HG03045 (cell line): ENCODE measurements around the gene CARD19.

Experiments used
- ATAC-seq: cut with Tn5 transposase; IDR thresholded peaks from one replicate; pipeline ENCODE4 v1.9.1; 2021; ENCODE audit warnings: mild to moderate bottlenecking, moderate library complexity; ENCODE audit not compliant: unreplicated experiment

CARD19 gene

DNA sequence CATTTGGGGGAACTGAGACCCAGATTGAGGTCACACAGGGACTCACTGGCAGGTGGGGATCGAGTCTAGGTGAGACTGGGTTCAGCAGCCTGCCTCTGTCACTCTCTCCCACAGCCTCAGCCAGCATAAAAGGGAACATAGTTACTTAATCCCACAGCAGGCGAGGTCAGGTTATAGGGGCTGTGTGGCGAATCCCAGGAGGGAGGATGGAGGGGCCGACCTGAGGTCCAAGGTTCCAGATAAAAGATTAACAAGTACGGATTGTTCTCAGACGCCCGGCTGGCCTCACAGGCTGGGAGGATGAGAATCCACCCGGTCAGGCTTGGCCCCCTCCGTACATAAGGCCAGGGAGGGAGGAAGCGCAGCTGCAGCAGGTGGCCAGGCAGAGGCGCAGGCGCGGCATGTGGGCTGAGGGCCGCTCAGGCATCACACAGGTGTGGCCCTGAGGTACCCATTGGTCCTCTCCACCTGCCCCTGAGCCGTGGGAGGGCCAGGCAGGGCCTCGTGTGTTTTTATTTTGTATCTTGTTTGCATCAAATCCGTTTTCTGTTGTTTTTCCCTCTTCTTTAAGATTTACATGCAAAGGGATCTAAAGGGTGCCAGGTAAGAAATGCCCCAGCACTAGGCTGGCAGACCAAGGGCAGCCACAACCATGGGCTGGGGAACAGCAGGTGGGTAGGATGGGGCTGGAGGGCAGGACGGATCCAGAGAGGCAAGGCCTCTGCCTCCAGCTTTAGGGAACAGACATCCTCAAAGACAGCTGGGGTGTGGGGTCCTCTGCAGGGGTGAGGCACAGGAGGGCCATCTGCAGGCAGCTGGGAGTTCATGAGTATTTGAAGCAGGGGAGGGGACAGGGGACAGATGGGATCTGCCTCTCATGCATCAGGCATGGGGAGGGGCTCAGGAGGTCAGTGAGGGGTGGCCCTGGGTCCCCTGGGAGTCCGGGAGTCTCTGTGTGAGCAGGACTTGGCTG is 33.9 kb upstream of the CARD19 start:
- no peak for ATAC-seq

DNA sequence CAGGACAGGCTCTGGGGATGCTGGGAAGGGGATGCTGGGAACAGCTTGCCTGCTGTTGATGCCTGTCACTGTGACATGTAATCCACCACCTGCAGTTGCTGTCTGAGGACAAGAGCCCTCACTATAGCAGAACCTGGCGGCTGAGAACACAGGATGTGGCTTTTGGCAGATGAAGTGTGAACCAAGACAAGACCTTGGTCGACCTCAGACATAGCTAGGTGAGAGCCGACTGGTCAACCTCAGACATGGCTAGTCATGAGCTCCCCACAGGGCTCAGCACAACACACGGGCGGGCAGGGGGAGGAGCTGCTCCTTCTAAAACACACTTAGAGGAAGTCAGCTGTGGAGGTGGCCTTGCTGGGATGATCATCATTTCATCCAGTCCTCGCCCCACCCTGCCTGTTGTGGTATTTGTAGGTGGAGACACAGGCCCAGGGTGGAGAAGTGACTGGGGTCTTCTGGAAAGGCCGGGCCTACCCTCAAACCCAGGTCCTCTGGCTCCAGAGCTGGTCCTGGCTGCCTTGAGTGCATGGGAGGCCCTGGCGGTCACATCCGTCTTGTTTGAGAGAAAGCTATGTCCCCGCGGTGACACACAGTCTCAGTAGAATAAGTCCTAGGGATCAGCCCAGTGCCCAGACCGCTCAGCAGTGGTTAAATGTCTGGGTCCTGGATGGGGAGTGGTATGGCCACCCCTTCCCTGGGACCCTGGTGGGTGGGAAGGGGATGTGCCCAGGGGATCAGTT is 31.5 kb upstream of the CARD19 start:
- ATAC-seq = peak; percentile 88

DNA sequence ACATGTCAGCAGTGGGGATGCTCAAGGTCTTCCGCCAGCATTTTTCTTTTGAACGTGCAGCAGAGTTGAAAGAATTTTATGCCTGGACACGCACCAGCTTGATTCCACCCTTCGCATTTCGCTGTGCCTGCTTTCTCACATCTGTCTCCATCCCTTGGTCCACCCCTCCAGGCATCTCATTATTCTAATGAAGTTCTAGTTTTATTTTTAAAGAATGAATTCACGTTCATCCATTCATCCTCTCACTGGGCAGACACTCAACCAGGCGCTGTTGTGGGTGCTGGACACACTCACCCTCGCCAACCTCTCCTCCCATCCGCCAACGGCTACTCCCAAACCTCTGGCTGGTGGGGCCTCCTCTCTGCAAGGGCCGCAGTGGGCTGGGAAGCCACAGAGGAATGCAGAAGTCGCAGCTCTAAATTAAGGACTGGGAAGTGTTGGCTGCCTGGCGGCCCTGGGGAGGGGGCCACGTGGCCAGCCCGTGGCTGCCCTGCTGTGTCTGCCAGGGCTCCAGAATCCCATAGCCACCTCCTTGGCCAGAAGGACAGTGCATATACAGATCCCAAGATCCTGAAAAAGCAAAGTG is 30.8 kb upstream of the CARD19 start:
- ATAC-seq = no peak

DNA sequence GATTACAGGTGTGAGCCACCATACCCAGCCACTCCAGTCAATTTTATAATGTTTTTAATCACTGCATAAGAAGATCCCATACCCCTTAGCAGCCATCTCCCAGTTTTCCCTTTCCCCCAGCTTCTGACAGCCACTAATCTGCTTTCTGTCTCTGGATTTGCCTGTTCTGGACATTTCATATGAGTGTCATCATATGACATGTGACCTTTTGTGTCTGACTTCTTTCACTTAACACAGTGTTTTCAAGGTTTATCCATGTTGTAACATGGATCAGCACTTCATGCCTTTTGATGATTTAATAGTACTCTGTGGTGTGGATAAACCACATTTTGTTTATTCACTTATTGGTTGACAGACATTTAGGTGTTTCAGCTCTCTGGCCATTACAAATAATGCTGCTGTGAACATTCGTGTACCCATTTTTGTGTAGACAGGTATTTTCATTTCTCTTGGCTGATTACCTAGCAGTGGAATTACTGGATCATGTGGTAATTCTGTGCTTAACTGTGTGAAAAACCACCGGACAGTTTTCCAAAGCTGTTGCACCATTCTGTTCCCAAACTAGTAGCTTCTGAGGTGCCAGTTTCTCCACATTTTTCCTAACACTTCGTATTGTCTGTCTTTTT is 28.9 kb upstream of the CARD19 start:
- no peak for ATAC-seq

DNA sequence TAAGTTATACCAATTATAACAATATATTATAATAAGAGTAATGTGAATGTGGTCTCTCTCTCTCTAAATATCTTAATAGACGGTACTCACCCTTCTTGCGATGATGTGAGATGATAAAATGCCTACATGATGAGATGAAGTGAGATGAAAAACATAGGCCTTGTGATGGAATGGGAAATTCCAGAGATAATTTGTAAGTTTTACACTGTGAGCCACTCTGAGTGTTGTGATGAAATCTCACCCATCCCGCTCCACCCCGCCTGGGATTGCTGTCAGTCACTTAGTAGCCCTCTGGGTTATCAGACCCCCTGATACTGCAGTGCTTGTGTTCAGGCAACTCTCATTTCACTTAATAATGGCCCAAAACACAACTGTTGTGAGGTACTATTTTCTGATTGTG is 27.1 kb upstream of the CARD19 start:
- no peak for ATAC-seq

DNA sequence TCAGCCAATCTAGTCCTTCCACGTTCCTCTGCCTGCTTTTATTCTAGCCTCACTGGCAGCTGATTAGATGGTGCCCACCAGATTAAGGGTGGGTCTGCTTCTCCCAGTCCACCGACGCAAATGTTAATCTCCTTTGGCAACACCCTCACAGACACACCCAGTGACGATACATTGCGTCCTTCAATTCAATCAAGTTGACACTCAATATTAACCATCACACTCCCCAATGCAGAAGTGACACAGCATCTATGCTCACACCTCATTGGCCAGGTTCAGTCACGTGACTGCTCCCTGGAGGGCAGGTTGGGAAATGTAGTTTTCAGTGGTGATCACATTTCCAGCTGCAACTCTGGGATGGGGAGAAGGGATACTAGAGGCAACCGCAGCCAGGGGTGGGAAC is 24.6 kb upstream of the CARD19 start:
- no peak for ATAC-seq

DNA sequence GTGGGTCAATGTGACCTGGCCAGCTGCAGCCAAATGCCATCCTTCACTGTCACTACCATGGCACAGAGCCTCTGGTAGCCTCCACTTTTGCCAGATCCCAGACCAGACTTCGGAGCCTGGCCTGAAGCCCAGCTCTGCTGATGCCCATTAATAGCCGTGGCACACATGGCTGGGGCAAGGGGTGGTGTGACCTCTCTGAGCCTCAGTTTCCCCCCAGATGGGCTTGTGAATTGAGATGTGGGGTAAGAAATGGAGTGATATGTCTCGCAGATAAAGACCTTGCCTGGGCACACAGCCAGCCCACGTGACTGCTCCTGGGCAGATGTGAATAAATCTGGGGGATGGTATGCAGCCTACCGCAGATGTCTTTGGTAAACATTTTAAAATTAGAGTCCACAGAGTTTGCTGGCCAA is 23.6 kb upstream of the CARD19 start:
- ATAC-seq = no peak

DNA sequence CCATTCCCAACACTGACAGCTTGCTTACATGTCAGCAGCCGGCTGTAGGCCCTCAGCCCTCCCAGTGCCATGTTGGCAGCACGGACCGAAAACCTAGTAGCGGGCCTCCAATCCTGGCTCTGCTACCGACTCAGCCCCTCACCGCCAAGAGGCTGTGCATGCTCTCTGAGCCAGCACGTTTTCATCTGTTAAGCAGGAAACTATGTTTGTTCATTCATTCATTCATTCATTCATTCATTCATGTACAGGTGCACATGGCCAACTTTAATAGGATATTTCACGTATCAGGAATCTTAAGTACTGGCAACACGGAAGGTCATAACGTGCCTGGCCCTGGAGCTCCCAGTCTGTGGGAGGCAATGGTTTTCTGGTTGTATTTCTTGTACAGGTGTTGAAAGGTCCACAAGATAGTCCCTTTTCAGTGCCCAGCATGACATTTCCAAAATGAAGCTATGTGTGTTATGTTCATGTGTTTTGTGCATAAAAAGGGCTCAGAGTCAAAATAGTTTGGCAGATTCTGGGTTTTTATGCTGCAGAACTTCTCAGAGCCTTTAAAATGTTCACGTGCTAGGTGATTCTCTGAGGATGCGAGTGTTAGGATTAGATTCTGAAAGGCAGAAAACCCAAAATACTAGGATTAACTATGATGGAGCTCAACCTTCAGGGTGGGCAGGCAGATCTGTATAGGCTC is 19.8 kb upstream of the CARD19 start:
- ATAC-seq = no peak

DNA sequence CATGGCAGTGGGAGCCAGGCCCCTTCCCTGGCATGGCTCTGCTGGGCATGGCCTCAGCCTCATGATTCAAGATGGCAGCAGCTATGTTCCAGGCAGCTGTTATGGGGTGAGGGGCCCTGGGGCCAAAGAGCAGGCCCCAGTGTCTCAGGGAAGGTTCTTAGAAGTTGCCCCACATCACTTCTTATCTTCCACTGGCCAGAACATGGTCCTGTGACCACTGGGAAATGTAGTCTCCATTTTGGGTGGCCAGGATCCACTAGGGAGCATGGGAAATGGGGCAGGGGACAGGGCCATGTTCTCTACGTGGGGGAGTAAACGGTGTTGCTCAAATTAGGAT is 19.3 kb upstream of the CARD19 start:
- no peak for ATAC-seq

DNA sequence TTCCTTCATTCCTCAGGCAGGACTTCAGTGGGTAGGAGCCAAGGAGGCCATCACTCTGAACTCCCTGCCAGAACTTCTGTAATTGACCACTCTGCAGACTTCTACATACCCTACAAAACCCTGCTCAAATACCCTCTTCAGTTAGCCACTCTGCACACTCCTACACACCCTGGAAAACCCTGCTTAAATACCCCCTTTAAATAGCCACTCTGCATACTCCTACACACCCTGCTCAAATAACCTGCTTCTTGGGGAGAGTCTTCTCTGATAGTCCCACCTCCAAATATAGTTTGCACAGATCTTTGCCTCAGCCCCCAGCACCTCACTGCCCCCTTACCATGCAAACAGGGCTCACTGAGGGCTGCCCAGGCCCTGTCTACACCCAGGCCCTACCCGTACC is 18.6 kb upstream of the CARD19 start:
- ATAC-seq = no peak

DNA sequence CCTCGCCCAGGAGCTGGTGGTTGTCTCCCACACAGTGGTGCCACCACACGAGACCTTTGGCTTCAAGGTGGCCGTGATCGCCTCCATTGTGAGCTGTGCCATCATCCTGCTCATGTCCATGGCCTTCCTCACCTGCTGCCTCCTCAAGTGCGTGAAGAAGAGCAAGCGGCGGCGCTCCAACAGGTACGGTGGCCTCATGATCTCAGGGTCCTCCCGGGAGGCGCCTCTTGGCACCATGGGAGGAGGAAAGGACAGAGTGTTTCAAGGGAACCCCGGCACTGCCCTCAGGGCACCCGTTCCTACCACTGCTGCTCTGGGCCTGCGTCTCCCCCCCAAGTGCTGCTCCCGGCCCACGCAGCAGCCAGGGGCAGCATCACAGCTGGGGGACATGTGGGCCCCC is 18.2 kb upstream of the CARD19 start:
- no peak for ATAC-seq

DNA sequence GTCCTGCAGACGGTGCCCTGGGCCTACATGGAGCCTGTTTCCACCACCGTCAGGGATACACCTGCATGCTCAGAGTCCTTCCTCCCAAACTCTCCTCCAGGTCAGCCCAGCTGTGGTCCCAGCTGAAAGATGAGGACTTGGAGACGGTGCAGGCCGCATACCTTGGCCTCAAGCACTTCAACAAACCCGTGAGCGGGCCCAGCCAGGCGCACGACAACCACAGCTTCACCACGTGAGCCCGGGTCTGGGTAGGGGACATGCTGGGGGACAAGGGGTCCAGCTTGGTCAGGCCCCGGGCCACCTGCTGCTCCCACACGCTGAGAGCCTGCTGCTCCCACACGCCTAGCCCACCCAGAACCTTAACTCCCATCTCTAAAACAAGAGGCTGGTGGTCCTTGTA is 16.6 kb upstream of the CARD19 start:
- ATAC-seq = no peak

DNA sequence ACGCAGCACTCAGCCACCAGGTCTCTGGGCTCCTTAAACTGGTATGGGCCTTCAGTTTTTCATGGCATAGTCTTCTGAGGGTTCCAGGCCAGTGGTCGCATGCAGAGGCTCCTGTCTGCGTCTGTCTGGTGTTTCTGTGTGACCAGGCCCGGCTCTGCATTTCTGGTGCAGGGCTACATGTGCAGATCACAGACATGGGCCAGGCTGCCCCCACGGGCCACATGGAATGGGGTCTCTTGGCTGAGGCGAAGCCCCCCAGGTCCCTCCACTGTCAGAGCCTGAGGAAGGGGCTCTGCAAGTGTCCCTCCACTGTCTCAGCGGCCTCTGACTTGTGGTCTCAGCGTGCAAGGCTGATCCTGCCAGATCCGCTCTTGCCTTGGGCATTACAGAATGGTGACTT is 15.6 kb upstream of the CARD19 start:
- no peak for ATAC-seq

DNA sequence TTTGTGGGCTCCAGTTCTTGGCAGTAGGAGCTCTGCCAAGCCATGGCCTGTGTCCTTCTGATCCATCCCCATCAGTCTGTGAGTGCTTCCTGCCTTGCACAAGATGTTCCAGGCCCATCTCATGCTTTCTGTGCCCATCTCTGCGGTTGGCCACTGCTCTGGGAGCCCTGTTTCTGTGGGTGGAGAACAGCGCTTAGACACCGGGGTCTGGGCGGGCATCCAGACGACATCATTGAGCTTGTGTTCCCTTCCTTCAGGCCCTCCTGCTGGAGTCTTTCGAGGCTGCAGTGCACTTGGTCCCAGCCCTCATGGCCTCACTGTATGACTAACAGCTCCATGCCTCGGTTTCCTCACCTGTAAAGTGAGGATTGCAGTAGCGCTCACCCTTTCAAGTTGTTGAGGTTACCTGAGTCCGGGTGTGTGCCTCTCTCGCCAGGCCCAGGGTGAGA is 14.9 kb upstream of the CARD19 start:
- ATAC-seq = no peak

DNA sequence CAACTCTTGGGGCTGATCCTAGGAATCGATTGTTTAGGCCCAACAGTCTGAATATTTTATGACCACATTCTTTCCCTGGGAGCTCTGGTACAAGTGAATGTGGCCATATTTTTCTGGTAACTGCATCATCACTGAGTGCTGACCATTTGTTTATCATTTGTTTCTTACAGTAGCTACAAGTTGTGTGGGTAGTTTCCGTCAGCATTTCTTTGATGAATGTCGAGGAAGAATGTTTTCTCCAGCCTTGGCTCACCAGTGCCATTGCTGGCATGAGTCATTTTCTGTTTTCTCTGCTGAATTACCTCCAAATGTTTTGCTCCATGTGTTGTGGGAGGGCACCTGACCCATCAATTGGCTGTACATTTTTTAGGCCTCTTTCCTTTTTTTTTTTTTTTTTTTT is 14.1 kb upstream of the CARD19 start:
- no peak for ATAC-seq

DNA sequence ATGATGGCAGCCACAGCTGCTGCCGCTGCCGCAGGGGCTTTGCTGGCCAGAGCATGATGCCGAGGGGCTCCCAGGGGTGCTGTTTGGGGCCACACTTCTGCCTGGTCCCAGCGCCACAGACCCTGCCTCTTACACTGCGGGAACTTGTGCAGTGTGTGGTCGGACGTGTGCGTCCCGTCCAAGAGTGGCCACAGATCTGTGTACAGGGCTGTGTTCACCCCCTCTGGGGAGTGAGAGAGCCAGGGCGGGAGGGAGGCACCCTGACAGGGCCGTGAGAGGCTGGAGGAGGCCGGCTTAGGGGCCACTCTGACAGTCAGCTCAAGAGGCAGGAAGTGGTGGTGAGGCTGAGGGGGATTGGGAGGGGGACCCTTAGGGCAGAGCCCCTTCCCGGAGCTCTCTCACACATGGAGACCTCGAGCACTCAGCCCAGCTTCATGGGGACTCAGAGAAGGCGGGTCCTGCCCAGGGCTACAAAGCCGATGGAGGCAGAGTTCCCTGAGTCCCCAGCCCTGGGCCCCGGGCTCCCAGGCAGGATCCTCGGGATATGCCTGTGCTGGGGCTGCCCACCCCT is 13.1 kb upstream of the CARD19 start:
- ATAC-seq = no peak

DNA sequence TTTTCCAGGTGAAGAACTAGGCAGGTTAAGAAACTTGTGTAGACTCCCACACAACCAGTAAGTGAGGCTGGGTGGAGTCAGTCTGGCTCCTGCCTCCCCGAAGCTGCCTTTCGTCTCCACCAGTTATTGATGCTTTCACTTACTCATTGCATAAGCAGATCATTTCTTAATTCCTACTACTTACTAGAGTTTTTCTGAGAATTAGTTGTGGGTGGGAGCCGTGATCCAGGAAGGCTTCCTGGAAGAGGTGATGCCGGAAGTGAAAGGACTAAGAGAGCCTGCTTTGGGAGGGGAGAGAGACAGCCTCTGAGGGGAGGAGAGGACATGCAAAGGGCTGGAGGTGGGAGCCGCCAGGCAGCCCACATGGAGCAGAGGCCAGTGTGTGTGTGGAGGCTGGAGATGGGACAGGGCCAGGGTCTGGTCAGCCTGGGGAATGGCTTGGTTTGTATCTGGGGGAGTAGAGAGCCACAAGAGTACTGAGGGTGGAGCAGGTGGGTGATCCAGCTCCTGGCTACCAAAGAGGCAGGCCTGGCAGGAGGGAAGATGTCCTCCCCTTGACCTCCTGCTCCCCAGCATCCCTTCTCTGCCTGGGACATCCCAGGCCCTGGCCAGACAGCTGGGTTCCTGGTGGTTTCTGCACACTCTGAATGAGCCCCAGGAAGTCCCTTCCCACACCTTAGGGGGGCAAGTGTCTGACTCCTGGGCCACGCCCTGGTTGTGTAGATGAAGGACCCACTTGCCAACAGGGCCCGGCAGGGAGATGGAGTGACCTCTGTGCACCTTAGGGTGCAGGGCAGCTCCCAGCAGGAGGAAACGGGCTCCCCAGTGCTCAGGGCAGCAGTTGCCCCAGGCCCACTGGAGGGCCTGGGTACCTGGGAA is 12.2 kb upstream of the CARD19 start:
- no peak for ATAC-seq

DNA sequence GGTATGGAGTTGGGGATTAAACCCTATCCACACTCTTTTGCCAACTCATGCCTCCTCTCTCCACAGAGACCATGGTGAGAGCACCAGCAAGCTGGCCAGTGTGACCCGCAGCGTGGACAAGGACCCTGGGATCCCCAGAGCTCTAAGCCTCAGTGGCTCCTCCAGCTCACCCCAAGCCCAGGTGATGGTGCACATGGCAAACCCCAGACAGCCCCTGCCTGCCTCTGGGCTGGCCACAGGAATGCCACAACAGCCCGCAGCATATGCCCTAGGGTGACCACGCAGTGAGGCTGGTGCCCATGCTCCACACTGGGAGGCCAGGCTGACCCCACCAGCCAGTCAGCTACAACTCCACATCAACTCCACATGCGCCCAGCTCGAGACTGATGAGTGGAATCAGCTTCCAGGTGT is 11.5 kb upstream of the CARD19 start:
- ATAC-seq = no peak

DNA sequence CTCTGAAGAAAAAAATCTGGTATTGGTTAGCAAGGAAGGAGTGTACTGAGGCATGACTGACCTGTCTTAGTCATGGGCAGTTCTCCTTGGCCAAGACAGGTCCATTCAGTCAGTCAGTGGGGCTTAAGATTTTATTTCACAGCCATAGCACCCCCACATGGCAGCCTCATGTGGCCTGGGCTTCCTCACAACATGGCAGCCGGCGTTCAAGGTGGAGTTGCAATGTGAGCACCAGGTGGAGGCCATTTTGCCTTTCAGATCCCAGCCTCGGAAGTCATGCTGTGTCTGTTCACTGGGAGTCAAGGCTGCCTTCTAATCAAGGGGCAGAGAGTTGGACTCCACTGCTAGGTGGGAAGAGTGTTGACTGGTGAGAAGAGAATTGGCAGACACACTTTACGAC is 10.3 kb upstream of the CARD19 start:
- ATAC-seq = no peak
